Adrenal gland (tissue), 12 donors: ENCODE measurements around the gene PACS2. TPM values are rescaled to one million over a fixed set of nuclear protein-coding genes. Genes with fewer than 3 reads are reported as not detected.

Experiments
- DNase-seq, 7 donors: peaks; one replicate each; pipeline ENCODE4 v3.0.0-alpha.2; 2019 to 2020
- H3K27ac ChIP-seq, 5 donors: fragments of 200-600 bp; sonication (generic) in 4 of 5; 1 replicate in 3 of 5; 2 replicates in 2 of 5; pipeline versions ENCODE4 v1.5.1 to v1.8.0; 2016 to 2020; ENCODE audit warnings: mild to moderate bottlenecking in 1 of 5
- H3K27me3 ChIP-seq: fragments of 200-600 bp; 2 replicates; pipeline ENCODE4 v1.8.0; 2021
- H3K36me3 ChIP-seq, 2 donors: fragments of 200-600 bp; replicated peaks in 1 of 2; 1 replicate in 1 of 2; 2 replicates in 1 of 2; pipeline versions ENCODE4 v1.5.1 to v1.8.0; 2018 to 2022
- H3K4me1 ChIP-seq, 2 donors: fragments of 200-600 bp; replicated peaks in 1 of 2; 1 replicate in 1 of 2; 2 replicates in 1 of 2; pipeline versions ENCODE4 v1.5.1 to v1.8.0; 2018 to 2021
- H3K4me3 ChIP-seq, 4 donors: fragments of 200-600 bp; sonication (generic) in 3 of 4; one replicate each; pipeline ENCODE4 v1.5.1; 2016 to 2018
- H3K9me3 ChIP-seq, 3 donors: fragments of 200-600 bp; sonication (generic) in 1 of 3; replicated peaks in 1 of 3; 1 replicate in 2 of 3; 2 replicates in 1 of 3; pipeline versions ENCODE4 v1.5.1 to v1.8.0; 2016 to 2021
- POLR2A ChIP-seq, 2 donors: fragments of 450-650 bp; IDR thresholded peaks; one replicate each; pipeline ENCODE4 v1.6.1; 2017; ENCODE audit warnings: antibody characterized with exemption in 2 of 2, mild to moderate bottlenecking in 2 of 2, moderate library complexity in 1 of 2
- WGBS, 4 donors: extraction: QIAGEN DNeasy Blood & Tissue Kit in 2 of 4; methylation state at CpG; one replicate each; pipeline versions ENCODE4 v1.1.5 to v1.1.7; 2013 to 2017; 5-methylcytosine and 5-hydroxymethylcytosine counted together
- intact Hi-C, 2 donors: fragments of 100-400 bp; cut with DNase I; formaldehyde crosslinking; loops; one replicate each; pipeline versions ENCODE4 v1.14.1 to v1.15.0; 2022 to 2023
- polyA plus RNA-seq, 3 donors: library from polyadenylated mRNA; stranded (reverse); fragments of 200-250 nt in 2 of 3; fragments of 350-450 nt in 1 of 3; fragmentation: Illumina TruSeq in 1 of 3; extraction: RNeasy Lipid Tissue Mini Kit (QIAGEN cat#74804) in 1 of 3; gene quantifications; one replicate each; pipeline ENCODE4 v1.2.3, GENCODE V29; 2013 to 2014
- total RNA-seq, 9 donors: library from RNA; depleted of rRNA in 4 of 9; stranded (reverse); fragments of >200 nt in 4 of 9; fragments of 120-200 nt in 1 of 9; fragmentation: NEBNext Ultra II Directional in 1 of 9; extraction: Animal tissue kit (Norgen Biotek cat#: 25700) in 1 of 9; gene quantifications; one replicate each; pipeline versions ENCODE4 v1.1.0 to v1.2.4, GENCODE V29; 2013 to 2023
- TF ChIP-seq, protein P1 (sequence below), 6 experiments: fragments of 450-650 bp in 4 of 6; fragments of 200-600 bp in 2 of 6; sonication (generic) in 1 of 6; IDR thresholded peaks; 1 replicate in 5 of 6; 2 replicates in 1 of 6; pipeline versions ENCODE4 v1.5.1 to v1.8.0; 2016 to 2021; ENCODE audit warnings: antibody characterized with exemption in 6 of 6, mild to moderate bottlenecking in 2 of 6, moderate library complexity in 1 of 6
- donor health status: healthy with polysubstance abuse.
- donor health status: Bipolar disorder and iron deficiency.
- donor health status: DM: yes; HTN: yes; CAD: no.
- donor health status: DM: no; HTN: no; CAD: no.
- donor health status: DM: no; HTN: no; CAD: no.
- donor health status: DM: yes; HTN: yes; CAD: no.

The PACS2 gene
- total and polyA plus RNA-seq, 12 donors = 19.5 to 221 (median 81.1) TPM

DNA sequence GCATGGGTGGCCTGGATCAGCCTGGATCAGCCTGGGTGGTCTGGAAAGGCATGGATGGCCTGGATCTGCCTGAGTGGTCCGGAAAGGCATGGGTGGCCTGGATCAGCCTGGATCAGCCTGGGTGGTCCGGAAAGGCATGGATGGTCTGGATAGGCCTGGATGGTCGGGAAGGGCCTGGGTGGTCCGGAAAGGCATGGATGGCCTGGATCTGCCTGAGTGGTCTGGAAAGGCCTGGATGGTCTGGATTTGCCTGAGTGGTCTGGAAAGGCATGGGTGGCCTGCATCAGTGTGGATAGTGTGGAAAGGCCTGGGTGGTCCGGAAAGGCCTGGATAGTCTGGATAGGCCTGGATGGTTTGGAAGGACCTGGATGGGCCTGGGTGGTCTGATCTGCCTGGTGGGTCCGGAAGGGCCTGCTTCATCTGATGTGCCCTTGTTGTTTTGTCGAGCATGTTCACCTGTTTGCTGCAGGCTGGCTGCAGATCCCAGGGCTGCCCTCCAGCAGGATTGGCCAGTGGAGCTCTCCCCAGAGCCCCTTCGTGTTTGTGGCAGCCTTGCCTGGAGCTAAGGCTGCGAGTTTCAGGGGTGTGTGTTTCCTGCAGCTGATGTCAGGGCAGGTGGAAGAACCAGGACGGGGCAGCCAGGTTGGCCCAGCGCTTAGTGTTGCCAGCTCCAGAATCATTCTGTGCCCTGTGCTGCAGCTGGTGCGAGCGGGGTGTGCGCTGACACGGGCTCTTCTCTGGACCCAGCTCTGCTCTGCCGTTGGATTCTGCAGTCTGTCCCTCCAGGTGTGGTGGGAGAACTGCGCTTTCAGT is 64.5 kb downstream of the PACS2 start:
- no peak for DNase-seq
- TF ChIP-seq, protein P1, sequence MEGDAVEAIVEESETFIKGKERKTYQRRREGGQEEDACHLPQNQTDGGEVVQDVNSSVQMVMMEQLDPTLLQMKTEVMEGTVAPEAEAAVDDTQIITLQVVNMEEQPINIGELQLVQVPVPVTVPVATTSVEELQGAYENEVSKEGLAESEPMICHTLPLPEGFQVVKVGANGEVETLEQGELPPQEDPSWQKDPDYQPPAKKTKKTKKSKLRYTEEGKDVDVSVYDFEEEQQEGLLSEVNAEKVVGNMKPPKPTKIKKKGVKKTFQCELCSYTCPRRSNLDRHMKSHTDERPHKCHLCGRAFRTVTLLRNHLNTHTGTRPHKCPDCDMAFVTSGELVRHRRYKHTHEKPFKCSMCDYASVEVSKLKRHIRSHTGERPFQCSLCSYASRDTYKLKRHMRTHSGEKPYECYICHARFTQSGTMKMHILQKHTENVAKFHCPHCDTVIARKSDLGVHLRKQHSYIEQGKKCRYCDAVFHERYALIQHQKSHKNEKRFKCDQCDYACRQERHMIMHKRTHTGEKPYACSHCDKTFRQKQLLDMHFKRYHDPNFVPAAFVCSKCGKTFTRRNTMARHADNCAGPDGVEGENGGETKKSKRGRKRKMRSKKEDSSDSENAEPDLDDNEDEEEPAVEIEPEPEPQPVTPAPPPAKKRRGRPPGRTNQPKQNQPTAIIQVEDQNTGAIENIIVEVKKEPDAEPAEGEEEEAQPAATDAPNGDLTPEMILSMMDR (IDR thresholded peaks at IDR 0.05) = no peak
- TF ChIP-seq POLR2A (IDR thresholded peaks at IDR 0.05) = no peak
- Histone ChIP-seq H3K27me3 (no peaks in the 10 kb centered on the region), H3K9me3 (no peaks in the 10 kb centered on the region), H3K4me1 (no peaks in the 10 kb centered on the region), H3K4me3 (no peak overlapping the region), H3K36me3 (peaks cover 0 to 21% of the 10 kb centered on the region in 2 donors), H3K27ac (no peak overlapping the region)
- 90 to 95% (median 92%) methylated on average over 7 to 17 of the region's 17 CpGs for WGBS, 4 donors
- intact Hi-C loops = no loop called here

DNA sequence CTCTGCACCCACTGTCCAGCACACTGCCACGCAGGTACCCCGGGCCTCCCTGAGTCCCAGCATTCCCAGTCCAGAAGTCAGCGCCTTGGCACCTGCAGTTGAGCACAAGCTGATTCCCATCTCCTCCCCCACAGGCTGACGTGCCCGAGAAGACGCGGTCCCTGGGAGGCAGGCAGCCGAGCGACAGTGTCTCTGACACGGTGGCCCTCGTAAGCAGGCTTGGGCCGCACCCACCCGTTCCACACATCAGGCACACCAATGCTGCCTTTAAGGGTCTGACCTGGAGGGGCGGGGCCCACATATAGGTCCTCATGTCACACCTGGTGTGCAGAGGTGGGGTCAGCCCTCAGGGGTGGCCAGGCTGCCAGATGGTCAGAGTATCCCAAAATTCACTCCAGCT is 65.4 kb downstream of the PACS2 start:
- no peak for TF ChIP-seq POLR2A (IDR thresholded peaks at IDR 0.05)
- TF ChIP-seq, protein P1 (IDR thresholded peaks at IDR 0.05) = no peak
- DNase-seq = no peak
- peaks cover 0 to 30% of the 10 kb centered on the region in 2 donors for H3K36me3 ChIP-seq
- intact Hi-C loops = no loop called here
- no peaks in the 10 kb centered on the region for H3K27me3 ChIP-seq
- no peaks in the 10 kb centered on the region for H3K4me1 ChIP-seq
- H3K4me3 ChIP-seq = no peak overlapping the region
- H3K27ac ChIP-seq = no peak overlapping the region
- no peaks in the 10 kb centered on the region for H3K9me3 ChIP-seq
- 80 to 95% (median 95%) methylated on average over 2 to 14 of the region's 14 CpGs for WGBS, 4 donors

DNA sequence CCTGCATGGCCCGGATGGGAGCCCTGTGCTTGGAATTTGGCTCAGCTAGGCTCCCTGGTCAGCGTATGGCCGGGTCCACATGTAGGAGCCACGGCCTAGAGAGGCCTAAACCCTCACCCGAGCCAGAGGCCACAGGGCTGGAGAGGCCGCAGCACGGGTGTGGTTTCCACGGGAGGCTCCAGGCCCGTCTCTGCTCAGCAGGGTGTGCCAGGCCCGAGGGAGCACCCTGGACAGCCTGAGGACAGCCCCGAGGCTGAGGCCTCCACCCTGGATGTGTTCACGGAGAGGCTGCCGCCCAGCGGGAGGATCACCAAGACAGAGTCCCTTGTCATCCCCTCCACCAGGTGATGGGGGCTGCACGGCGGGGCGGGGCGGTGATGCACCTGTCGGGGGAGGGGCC is 66.2 kb downstream of the PACS2 start:
- no peak for DNase-seq
- H3K4me1 ChIP-seq = no peaks in the 10 kb centered on the region
- 90 to 94% (median 92%) methylated on average over 5 to 19 of the region's 19 CpGs for WGBS, 4 donors
- H3K36me3 ChIP-seq = peaks cover 0 to 37% of the 10 kb centered on the region in 2 donors
- intact Hi-C loops = no loop called here
- no peaks in the 10 kb centered on the region for H3K9me3 ChIP-seq
- no peaks in the 10 kb centered on the region for H3K27me3 ChIP-seq
- TF ChIP-seq, protein P1 (IDR thresholded peaks at IDR 0.05) = no peak
- no peak for TF ChIP-seq POLR2A (IDR thresholded peaks at IDR 0.05)
- H3K4me3 ChIP-seq = no peak overlapping the region
- H3K27ac ChIP-seq = no peak overlapping the region

DNA sequence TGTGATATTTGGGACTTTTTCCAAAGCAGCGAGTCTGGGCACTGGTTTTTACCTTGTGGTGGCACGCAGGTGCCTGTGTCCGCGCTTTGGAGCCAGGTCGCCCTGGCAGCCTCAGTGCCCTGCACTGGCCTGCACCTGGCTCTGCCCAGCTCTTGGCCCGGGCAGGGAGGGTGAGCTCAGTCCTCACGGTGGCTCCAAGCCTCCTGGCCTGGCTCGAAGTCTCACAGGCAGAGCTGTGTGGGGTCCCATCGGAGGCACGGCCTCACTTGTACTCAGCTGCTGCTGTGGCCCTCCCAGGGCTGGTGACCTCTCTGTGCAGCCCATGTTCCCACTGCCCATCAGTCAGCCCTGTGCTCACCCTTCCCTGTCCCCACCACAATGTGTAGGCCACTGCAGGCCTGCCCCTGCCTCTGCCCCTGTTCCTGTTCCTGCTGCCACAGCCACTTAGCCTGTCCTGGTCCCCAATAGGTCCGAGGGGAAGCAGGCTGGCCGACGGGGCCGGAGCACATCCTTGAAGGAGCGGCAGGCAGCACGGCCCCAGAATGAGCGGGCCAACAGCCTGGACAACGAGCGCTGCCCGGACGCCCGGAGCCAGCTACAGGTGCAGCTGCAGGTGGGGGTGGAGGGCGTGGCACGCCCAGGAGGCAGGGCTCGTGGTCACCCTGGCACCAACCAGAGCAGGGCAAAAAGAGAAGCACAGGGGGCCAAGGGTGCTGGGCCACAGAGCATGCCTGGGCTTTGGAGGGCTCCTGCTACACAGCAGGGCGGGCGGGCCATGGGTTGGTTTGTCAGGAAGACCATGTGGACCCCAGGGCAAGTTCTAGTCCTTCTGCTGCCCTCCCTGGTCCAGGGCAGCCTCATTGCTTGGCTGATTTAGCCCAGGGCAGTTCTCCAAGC is 67.1 kb downstream of the PACS2 start:
- H3K36me3 ChIP-seq = peaks cover 0 to 39% of the 10 kb centered on the region in 2 donors
- no peak for DNase-seq
- TF ChIP-seq, protein P1 (IDR thresholded peaks at IDR 0.05) = no peak
- TF ChIP-seq POLR2A (IDR thresholded peaks at IDR 0.05) = no peak

More for the DNA sequence above, 67.1 kb downstream of the PACS2 start:
- Histone ChIP-seq H3K27me3 (no peaks in the 10 kb centered on the region), H3K9me3 (no peaks in the 10 kb centered on the region), H3K4me3 (no peak overlapping the region), H3K27ac (no peak overlapping the region), H3K4me1 (no peaks in the 10 kb centered on the region)
- WGBS, 4 donors = 91 to 96% (median 93%) methylated on average over 4 to 27 of the region's 27 CpGs
- intact Hi-C loops = no loop called here
